ENCODE data around the gene DUSP22.

Gene DUSP22

GRCh38 chr6:331622-332521, 39.6 kb downstream of the DUSP22 start:
- TF ChIP-seq CTCF (IDR thresholded peaks at IDR 0.05; ENCODE audit: low read depth, low read length, missing control alignments): no peak
- no peak overlapping the region for H3K4me3 ChIP-seq (ENCODE audit: low read depth, low read length)
- DNase-seq (ENCODE audit: low read depth): no peak
- in situ Hi-C loops (cut with HindIII; ENCODE audit: low sequenced_read_pairs): no loop called here

GRCh38 chr6:332671-333070, 40.4 kb downstream of the DUSP22 start:
- DNase-seq (ENCODE audit: low read depth): peak; percentile 28
- TF ChIP-seq CTCF (IDR thresholded peaks at IDR 0.05; ENCODE audit: low read depth, low read length, missing control alignments): no peak
- H3K4me3 ChIP-seq (ENCODE audit: low read depth, low read length): no peak overlapping the region
- in situ Hi-C loops (cut with HindIII; ENCODE audit: low sequenced_read_pairs): no loop called here

GRCh38 chr6:333379-334002, 41.2 kb downstream of the DUSP22 start:
- DNase-seq (ENCODE audit: low read depth): no peak
- H3K4me3 ChIP-seq (ENCODE audit: low read depth, low read length): no peak overlapping the region
- no peak for TF ChIP-seq CTCF (IDR thresholded peaks at IDR 0.05; ENCODE audit: low read depth, low read length, missing control alignments)
- in situ Hi-C loops (cut with HindIII; ENCODE audit: low sequenced_read_pairs): no loop called here

GRCh38 chr6:334536-335510, 42.5 kb downstream of the DUSP22 start:
- no peak for TF ChIP-seq CTCF (IDR thresholded peaks at IDR 0.05; ENCODE audit: low read depth, low read length, missing control alignments)
- no peak overlapping the region for H3K4me3 ChIP-seq (ENCODE audit: low read depth, low read length)
- DNase-seq (ENCODE audit: low read depth): no peak
- in situ Hi-C loops (cut with HindIII; ENCODE audit: low sequenced_read_pairs): no loop called here

- DNase-seq (ENCODE audit: low read depth): peak; percentile 43
- in situ Hi-C loops (cut with HindIII; ENCODE audit: low sequenced_read_pairs): no loop called here
- no peak for TF ChIP-seq CTCF (IDR thresholded peaks at IDR 0.05; ENCODE audit: low read depth, low read length, missing control alignments)
- no peak overlapping the region for H3K4me3 ChIP-seq (ENCODE audit: low read depth, low read length)
Measured at GRCh38 chr6:335572-335971, 43.3 kb downstream of the DUSP22 start.
